ENCODE measurements around the gene NTM. TPM values are rescaled to one million over a fixed set of nuclear protein-coding genes. Genes with fewer than 3 reads are reported as not detected.
"Not testable (repeated sequence)": the region's sequence is repeated elsewhere in the genome, so short reads cannot be mapped to it uniquely, and the experiment has no call there.

NTM gene
- total and polyA plus RNA-seq, 9 donors, result 0.16 to 8.5 (median 0.55) TPM; not detected in 3

- intact Hi-C loops (cut with DNase I), result loop anchor here in 1 of 4 donors (10.0 kb wide), 1 partner anchor 751 kb away; no protein-coding TSS in a partner anchor
- Histone ChIP-seq H3K27me3 (no peaks in the 10 kb centered on the region), H3K27ac (no peak overlapping the region), H3K36me3 (no peaks in the 10 kb centered on the region), H3K9me3 (no peaks in the 10 kb centered on the region), H3K4me3 (no peak overlapping the region), H3K4me1 (ENCODE audit: insufficient read depth) (no peaks in the 10 kb centered on the region)
- no peak for TF ChIP-seq POLR2A (IDR thresholded peaks at IDR 0.05)
- no peak for TF ChIP-seq CTCF (IDR thresholded peaks at IDR 0.05)
- TF ChIP-seq EP300 (IDR thresholded peaks at IDR 0.05), result no peak
- DNase-seq, result no peak
- WGBS, 3 donors, result 30 to 39% (median 37%) methylated on average over 11 of the region's 11 CpGs
These were observed 304.9 kb downstream of the NTM start for GRCh38 chr11:131675121-131675888.

GRCh38 chr11:131677828-131678470 is 307.5 kb downstream of the NTM start:
- Histone ChIP-seq H3K36me3 (no peaks in the 10 kb centered on the region), H3K27me3 (no peaks in the 10 kb centered on the region), H3K27ac (no peak overlapping the region), H3K4me3 (no peak overlapping the region), H3K4me1 (ENCODE audit: insufficient read depth) (no peaks in the 10 kb centered on the region), H3K9me3 (no peaks in the 10 kb centered on the region)
- no peak for DNase-seq
- intact Hi-C loops (cut with DNase I), result loop anchor here in 1 of 4 donors (10.0 kb wide), 1 partner anchor 753 kb away; no protein-coding TSS in a partner anchor
- TF ChIP-seq POLR2A (IDR thresholded peaks at IDR 0.05), result no peak
- WGBS, 3 donors, result 44 to 62% (median 48%) methylated on average over 4 of the region's 4 CpGs

GRCh38 chr11:131678658-131679340 is 308.4 kb downstream of the NTM start:
- H3K4me1 ChIP-seq (ENCODE audit: insufficient read depth), result no peaks in the 10 kb centered on the region
- no peak overlapping the region for H3K4me3 ChIP-seq
- TF ChIP-seq EP300 (IDR thresholded peaks at IDR 0.05) (no peak), POLR2A (IDR thresholded peaks at IDR 0.05) (no peak), CTCF (IDR thresholded peaks at IDR 0.05) (no peak)
- no peaks in the 10 kb centered on the region for H3K36me3 ChIP-seq
- intact Hi-C loops (cut with DNase I), result loop anchor here in 1 of 4 donors (10.0 kb wide), 1 partner anchor 754 kb away; no protein-coding TSS in a partner anchor
- H3K9me3 ChIP-seq, result no peaks in the 10 kb centered on the region
- WGBS, 3 donors, result 66 to 77% (median 75%) methylated on average over 13 of the region's 13 CpGs
- DNase-seq, result no peak
- no peak overlapping the region for H3K27ac ChIP-seq
- H3K27me3 ChIP-seq, result no peaks in the 10 kb centered on the region

GRCh38 chr11:131680448-131680847 is 310.0 kb downstream of the NTM start:
- H3K9me3 ChIP-seq; H3K27ac ChIP-seq; H3K4me3 ChIP-seq; H3K36me3 ChIP-seq; intact Hi-C loops (cut with DNase I); H3K4me1 ChIP-seq (ENCODE audit: insufficient read depth); DNase-seq; H3K27me3 ChIP-seq: not testable (repeated sequence)
- 56 to 87% (median 68%) methylated on average over 1 of the region's 1 CpG for WGBS, 3 donors

- TF ChIP-seq POLR2A (IDR thresholded peaks at IDR 0.05), result no peak
- TF ChIP-seq EP300 (IDR thresholded peaks at IDR 0.05), result no peak
- no peak for TF ChIP-seq CTCF (IDR thresholded peaks at IDR 0.05)
- WGBS, 3 donors, result 58 to 69% (median 67%) methylated on average over 9 of the region's 9 CpGs
- H3K4me1 ChIP-seq (ENCODE audit: insufficient read depth), result no peaks in the 10 kb centered on the region
- no peaks in the 10 kb centered on the region for H3K27me3 ChIP-seq
- H3K9me3 ChIP-seq, result no peaks in the 10 kb centered on the region
- no peak overlapping the region for H3K4me3 ChIP-seq
- intact Hi-C loops (cut with DNase I), result no loop called here
- DNase-seq, result no peak
- no peaks in the 10 kb centered on the region for H3K36me3 ChIP-seq
- H3K27ac ChIP-seq, result no peak overlapping the region
These were observed 311.5 kb downstream of the NTM start for GRCh38 chr11:131681920-131682319.
